DMS79 treated with DMSO at 0.1 percent for 48 hours (cell line): Measurements from ENCODE around the gene MRPL34.

Experiments used
- DNase-seq: peaks from one replicate; lab custom pipeline; 2025; lab: John Stamatoyannopoulos, UW

MRPL34 gene

DNA sequence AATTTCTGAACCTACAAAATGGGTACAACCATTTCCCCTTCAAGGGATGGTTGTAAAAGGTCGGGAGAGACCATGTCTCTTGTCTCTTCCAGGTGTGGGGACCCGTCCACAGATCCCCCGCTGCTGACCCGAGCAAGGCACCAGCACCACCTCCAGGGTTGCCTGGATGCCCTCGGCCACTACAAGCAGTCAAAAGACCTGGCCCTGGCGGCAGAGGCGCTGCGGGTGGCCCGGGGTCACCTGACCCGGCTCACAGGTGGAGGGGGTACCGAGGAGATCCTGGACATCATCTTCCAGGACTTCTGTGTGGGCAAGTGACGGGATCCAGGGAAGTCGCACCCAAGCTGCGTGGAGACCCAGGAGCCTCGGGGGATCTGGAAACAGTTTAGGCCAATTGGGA lies 35.7 kb downstream of the MRPL34 start:
- no peak for DNase-seq

DNA sequence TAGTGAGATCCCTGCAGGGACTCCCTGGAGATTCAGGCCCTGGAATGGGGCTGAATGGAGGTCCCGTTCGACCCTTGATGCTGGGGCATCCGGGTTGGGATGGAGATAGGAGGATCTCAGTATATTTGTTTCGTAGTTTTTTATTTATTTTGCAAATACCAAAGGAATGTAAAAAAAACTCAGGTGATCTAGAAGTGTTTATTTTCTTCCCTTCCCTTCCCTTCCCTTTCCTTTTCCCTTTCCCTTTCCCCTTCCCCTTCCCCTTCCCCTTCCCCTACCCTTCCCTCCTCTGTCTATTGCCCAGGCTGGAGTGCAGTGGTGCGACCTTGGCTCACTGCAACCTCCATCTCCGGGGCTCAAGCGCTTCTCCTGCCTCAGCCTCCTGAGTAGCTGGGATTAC lies 36.2 kb downstream of the MRPL34 start:
- no peak for DNase-seq

- DNase-seq = peak; percentile 61
Observed at GRCh38 chr19:17346109-17346671, 40.5 kb downstream of the MRPL34 start.

- DNase-seq = no peak
Observed at GRCh38 chr19:17347361-17347760, 41.7 kb downstream of the MRPL34 start.

DNA sequence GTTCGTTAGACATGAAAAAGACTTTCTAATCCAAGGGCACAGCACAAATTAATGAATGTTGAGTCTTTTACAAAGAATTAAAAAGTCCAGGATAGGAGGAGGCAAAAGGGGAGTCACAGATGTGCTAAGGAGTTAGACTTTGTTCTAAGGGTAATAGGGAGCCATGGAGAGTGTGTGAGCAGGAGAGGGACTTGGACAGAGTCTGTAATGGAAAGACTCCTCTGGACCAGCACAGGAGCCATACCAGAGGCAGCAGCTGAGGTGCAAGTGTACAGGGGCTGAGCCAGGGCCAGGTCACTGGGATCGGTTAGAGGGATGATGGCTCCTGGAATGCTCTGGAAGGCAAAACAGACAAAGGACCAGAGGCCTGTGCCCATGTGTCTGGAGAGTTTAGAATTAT lies 42.2 kb downstream of the MRPL34 start:
- DNase-seq = no peak

DNA sequence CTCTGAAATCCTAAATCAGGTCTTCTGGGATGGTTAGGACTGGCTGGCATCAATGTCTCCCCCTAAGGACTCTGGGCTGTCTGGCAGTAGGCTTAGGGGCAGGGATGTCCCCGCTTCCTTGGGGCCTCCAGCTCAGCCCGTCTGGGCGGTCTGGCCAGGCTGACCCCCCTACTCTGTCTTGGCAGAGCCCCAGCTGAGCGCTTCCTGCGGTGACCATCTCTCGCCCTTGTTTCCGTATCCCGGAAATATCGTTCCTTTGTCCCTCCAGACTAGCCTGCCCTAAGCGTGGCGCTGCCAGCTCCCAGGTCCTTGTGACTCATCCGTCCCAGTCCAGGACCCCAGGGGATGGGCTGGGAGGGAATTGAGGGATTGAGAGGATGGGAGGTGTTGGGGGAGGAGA lies 43.0 kb downstream of the MRPL34 start:
- peak; percentile 42 for DNase-seq

DNA sequence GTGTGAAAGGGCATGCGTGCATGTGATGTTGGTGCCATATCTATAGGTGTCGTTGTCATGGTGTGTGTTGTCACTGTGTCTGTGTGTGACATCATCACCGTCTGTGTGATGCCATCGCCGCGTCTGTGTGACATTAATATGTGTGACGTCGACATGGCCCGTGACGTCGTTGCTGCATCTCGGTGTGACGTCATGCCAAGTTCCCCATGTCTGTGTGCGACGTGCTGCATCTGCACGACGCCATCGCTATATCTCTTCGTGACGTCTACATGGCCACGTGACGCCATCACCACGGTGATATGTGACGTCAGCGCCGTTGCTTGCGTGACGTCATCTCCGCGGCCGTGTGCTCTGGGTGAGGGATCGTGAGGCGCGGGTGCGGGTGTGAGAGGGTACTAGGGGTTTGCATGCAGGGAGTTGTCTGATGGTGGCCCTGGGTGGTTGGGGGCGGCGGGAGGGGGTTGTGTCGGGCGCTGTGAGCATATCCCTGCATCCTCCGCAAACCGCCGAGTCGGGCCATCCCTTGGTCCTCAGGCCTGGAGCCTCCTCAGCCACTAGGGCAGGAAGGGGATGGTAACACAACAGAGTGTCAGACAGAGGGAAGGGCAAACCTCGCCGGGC lies 46.3 kb downstream of the MRPL34 start:
- DNase-seq = no peak

GRCh38 chr19:17352608-17353280 lies 47.1 kb downstream of the MRPL34 start:
- DNase-seq = no peak

DNA sequence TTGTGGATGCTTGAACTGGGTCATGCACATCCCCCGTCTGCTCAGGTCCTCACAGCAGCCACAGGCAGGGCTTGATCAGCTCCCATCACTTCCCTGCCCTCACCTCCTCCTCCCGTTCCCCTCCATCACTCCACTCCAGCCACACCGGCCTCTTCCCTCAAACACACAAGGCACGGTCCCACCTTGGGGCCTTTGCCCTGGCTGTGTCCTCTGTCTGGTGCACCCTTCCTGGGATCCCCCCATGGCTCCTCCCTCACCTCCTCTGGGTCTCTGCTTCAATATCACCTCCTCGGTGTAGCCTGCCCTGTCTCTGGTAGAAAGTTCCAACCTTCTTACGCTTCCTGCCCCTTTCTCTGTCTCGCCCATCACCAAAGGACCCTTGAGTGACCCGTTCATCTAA lies 47.7 kb downstream of the MRPL34 start:
- DNase-seq = no peak
